Fibroblast of lung (primary cell): ENCODE data around the gene FAAH2.
"Not testable (repeated sequence)": the region's sequence is repeated elsewhere in the genome, so short reads cannot be mapped to it uniquely, and the experiment has no call there.

Experiments used
- CTCF ChIP-seq, 2 donors: IDR thresholded peaks in 1 of 2; conservative IDR thresholded peaks in 1 of 2; 1 replicate in 1 of 2; 2 replicates in 1 of 2; pipeline ENCODE4 v1.5.1; 2011 to 2012; ENCODE audit warnings: low read length in 2 of 2, control low read depth in 1 of 2, inconsistent platforms in 1 of 2, low read depth in 1 of 2, mild to moderate bottlenecking in 1 of 2
- EZH2 ChIP-seq: IDR thresholded peaks from 2 replicates; pipeline ENCODE4 v1.5.1; 2012; ENCODE audit warnings: low read length, control low read depth, mild to moderate bottlenecking; ENCODE audit errors: missing control alignments

- not testable (repeated sequence) for TF ChIP-seq CTCF (conservative IDR thresholded peaks at IDR 0.05 in 1 of 2, IDR thresholded peaks at IDR 0.05 in 1 of 2; ENCODE audit: low read depth in 1 of 2, low read length in 2 of 2); EZH2
Measured at GRCh38 chrX:57394162-57394561, 107.7 kb downstream of the FAAH2 start.
